OCI-LY7 (cell line): ENCODE data around the gene SLC35G2. TPM values are rescaled to one million over a fixed set of nuclear protein-coding genes. Genes with fewer than 3 reads are reported as not detected.

ENCODE experiments used
- BruUV-seq: library from RNA; stranded (reverse); fragments of 400-500 nt; replicated peaks from 2 replicates; lab custom pipeline; 2021; lab: Mats Ljungman, UMichigan
- CTCF ChIA-PET: fragments of 300-600 bp; sonication (Branson Sonifier 250); formaldehyde crosslinking; loops from one replicate; lab custom pipeline; 2022; ENCODE audit warnings: antibody characterized with exemption; ENCODE audit not compliant: unreplicated experiment; lab: Charles Lee
- POLR2A ChIA-PET: fragments of 300-600 bp; sonication (Branson Sonifier 250); formaldehyde crosslinking; loops from one replicate; lab custom pipeline; 2022; ENCODE audit warnings: antibody characterized with exemption; lab: Charles Lee
- DNase-seq: peaks from one replicate; pipeline ENCODE4 v3.0.0-alpha.2; 2015; ENCODE audit warnings: low spot score
- H2AFZ ChIP-seq: fragments of 200-600 bp; sonication (generic), shearing (Covaris generic); 2 replicates; pipeline ENCODE4 v1.6.1; 2014; ENCODE audit warnings: mild to moderate bottlenecking, antibody characterized with exemption, low read length, moderate library complexity
- H3K27ac ChIP-seq: fragments of 200-600 bp; sonication (generic); 2 replicates; pipeline ENCODE4 v1.5.1; 2014; ENCODE audit warnings: mixed run types, low read depth, mild to moderate bottlenecking, moderate library complexity, low read length, inconsistent platforms; ENCODE audit not compliant: poor library complexity, severe bottlenecking
- H3K36me3 ChIP-seq: fragments of 200-600 bp; sonication (generic); 2 replicates; pipeline ENCODE4 v1.6.1; 2014; ENCODE audit warnings: mild to moderate bottlenecking, antibody characterized with exemption, low read length, moderate library complexity, mixed read lengths; ENCODE audit not compliant: insufficient read depth
- H3K4me1 ChIP-seq: fragments of 200-600 bp; sonication (generic); 2 replicates; pipeline ENCODE4 v1.5.1; 2014; ENCODE audit warnings: mild to moderate bottlenecking, low read length; ENCODE audit not compliant: insufficient read depth, poor library complexity, severe bottlenecking
- H3K4me2 ChIP-seq: fragments of 200-600 bp; sonication (generic); 2 replicates; pipeline ENCODE4 v1.6.1; 2014; ENCODE audit warnings: mild to moderate bottlenecking, low read length
- H3K4me3 ChIP-seq: fragments of 200-600 bp; sonication (generic); 2 replicates; pipeline ENCODE4 v1.5.1; 2014; ENCODE audit warnings: mild to moderate bottlenecking, low read depth, low read length; ENCODE audit not compliant: poor library complexity, severe bottlenecking
- H3K79me2 ChIP-seq: fragments of 200-600 bp; sonication (generic); 2 replicates; pipeline ENCODE4 v1.6.1; 2016; ENCODE audit warnings: low read depth, mild to moderate bottlenecking, low read length, moderate library complexity, mixed read lengths; ENCODE audit not compliant: insufficient read depth
- H3K9me2 ChIP-seq: fragments of 200-600 bp; sonication (generic); 2 replicates; pipeline ENCODE4 v1.6.1; 2016; ENCODE audit warnings: mild to moderate bottlenecking, low read length, mixed read lengths; ENCODE audit not compliant: insufficient read depth
- H3K9me3 ChIP-seq: fragments of 200-600 bp; sonication (generic); 2 replicates; pipeline ENCODE4 v1.6.1; 2014; ENCODE audit warnings: mild to moderate bottlenecking, mixed run types, low read length, mixed read lengths
- H4K20me1 ChIP-seq: fragments of 200-600 bp; sonication (generic); 2 replicates; pipeline ENCODE4 v1.6.1; 2014; ENCODE audit warnings: mild to moderate bottlenecking, antibody characterized with exemption, low read length, moderate library complexity, mixed read lengths; ENCODE audit not compliant: insufficient read depth
- CTCF ChIP-seq: fragments of 200-600 bp; sonication (generic); conservative IDR thresholded peaks from 2 replicates; pipeline ENCODE4 v1.5.1; 2014; ENCODE audit warnings: mild to moderate bottlenecking, antibody characterized with exemption, low read length, moderate library complexity, mixed read lengths
- EZH2phosphoT487 ChIP-seq: fragments of 200-600 bp; sonication (generic); IDR thresholded peaks from 2 replicates; pipeline ENCODE4 v1.6.1; 2018; ENCODE audit warnings: low read depth, borderline replicate concordance, mild to moderate bottlenecking, mixed run types, antibody characterized with exemption, low read length, moderate library complexity, mixed read lengths
- intact Hi-C: fragments of 100-400 bp; cut with micrococcal nuclease; formaldehyde crosslinking; loops from one replicate; pipeline ENCODE4 v1.10.0; 2022; ENCODE audit not compliant: unreplicated experiment
- total RNA-seq, 2 experiments: library from RNA; depleted of rRNA in 1 of 2; stranded (reverse); fragments of >200 nt in 1 of 2; shearing (Covaris generic) in 1 of 2; gene quantifications; 2 replicates each; pipeline ENCODE4 v1.2.3, GENCODE V29; 2014 to 2022

SLC35G2 gene
- total RNA-seq, 2 experiments from 2014 or later = 0.40 TPM; not detected in 1

- Histone ChIP-seq H3K4me1 (no peaks in the 10 kb centered on the region), H3K79me2 (no peaks in the 10 kb centered on the region), H3K36me3 (peaks cover 12% of the 10 kb centered on the region; the same call in 1 of the 2 replicates), H3K4me2 (no peak overlapping the region), H3K9me3 (no peaks in the 10 kb centered on the region), H4K20me1 (0 out of 2 replicates have a peak, but pooled peaks cover 3% of the 10 kb centered on the region), H3K27ac (no peak overlapping the region), H3K9me2 (no peaks in the 10 kb centered on the region), H2AFZ (no peak overlapping the region), H3K4me3 (no peak overlapping the region)
- TF ChIP-seq EZH2phosphoT487 (no peak), CTCF (no peak)
- POLR2A ChIA-PET = interaction anchor here (0.5 kb wide), 1 partner anchor 442 kb away, joined by 4 read pairs; no protein-coding TSS in a partner anchor
- CTCF ChIA-PET = no interaction called here
- BruUV-seq = no TSS peak
- DNase-seq = no peak
- intact Hi-C loops = no loop called here
These were observed 16.3 kb downstream of the SLC35G2 start for GRCh38 chr3:136835089-136835812.

- Histone ChIP-seq H3K27ac (no peak overlapping the region), H3K9me2 (no peaks in the 10 kb centered on the region), H3K79me2 (no peaks in the 10 kb centered on the region), H3K4me2 (no peak overlapping the region), H2AFZ (no peak overlapping the region), H3K4me3 (no peak overlapping the region), H3K4me1 (no peaks in the 10 kb centered on the region), H3K9me3 (no peaks in the 10 kb centered on the region), H4K20me1 (0 out of 2 replicates have a peak, but pooled peaks cover 3% of the 10 kb centered on the region), H3K36me3 (peaks cover 12% of the 10 kb centered on the region; the same call in 1 of the 2 replicates)
- TF ChIP-seq CTCF = no peak
- no peak for TF ChIP-seq EZH2phosphoT487
- POLR2A ChIA-PET = interaction anchor here (0.5 to 0.8 kb wide), 4 partner anchors 16 to 446 kb away, joined by 3 to 5 read pairs (median 4); no protein-coding TSS in a partner anchor
- DNase-seq = no peak
- CTCF ChIA-PET = no interaction called here
- BruUV-seq = no TSS peak
- intact Hi-C loops = no loop called here
These were observed 17.0 kb downstream of the SLC35G2 start for GRCh38 chr3:136835813-136836510.
